UCSD-AML1 (cell line): ENCODE data around the gene HMGN1.
A peak's percentile ranks its signal among the peaks of the same experiment; 100 is the strongest.

ENCODE experiments used
- DNase-seq: peaks from one replicate; lab custom pipeline; 2025; ENCODE audit not compliant: unreplicated experiment; lab: John Stamatoyannopoulos, UW

The HMGN1 gene

GRCh38 chr21:39334611-39335010, 14.3 kb downstream of the HMGN1 start:
- no peak for DNase-seq

GRCh38 chr21:39332175-39332574, 16.7 kb downstream of the HMGN1 start:
- no peak for DNase-seq

GRCh38 chr21:39330001-39330400, 18.9 kb downstream of the HMGN1 start:
- no peak for DNase-seq

GRCh38 chr21:39327727-39328126, 21.2 kb downstream of the HMGN1 start:
- no peak for DNase-seq

- no peak for DNase-seq
Measured at GRCh38 chr21:39326607-39327307, 22.1 kb downstream of the HMGN1 start.

GRCh38 chr21:39325458-39325857, 23.4 kb downstream of the HMGN1 start:
- no peak for DNase-seq

GRCh38 chr21:39321424-39321823, 27.5 kb downstream of the HMGN1 start:
- DNase-seq, result no peak

- DNase-seq, result no peak
Measured at GRCh38 chr21:39319814-39320332, 29.0 kb downstream of the HMGN1 start.

GRCh38 chr21:39319251-39319756, 29.6 kb downstream of the HMGN1 start:
- DNase-seq, result no peak

- DNase-seq, result no peak
Measured at GRCh38 chr21:39318091-39318959, 30.6 kb downstream of the HMGN1 start.

GRCh38 chr21:39317134-39318090, 31.5 kb downstream of the HMGN1 start:
- no peak for DNase-seq

- DNase-seq, result no peak
Measured at GRCh38 chr21:39316729-39317128, 32.2 kb downstream of the HMGN1 start.

GRCh38 chr21:39315603-39316445, 33.1 kb downstream of the HMGN1 start:
- no peak for DNase-seq

- peak; percentile 73 for DNase-seq
Measured at GRCh38 chr21:39314143-39315027, 34.5 kb downstream of the HMGN1 start.

- DNase-seq, result peak; percentile 91
Measured at GRCh38 chr21:39313571-39314142, 35.2 kb downstream of the HMGN1 start, which contains the start of gene BRWD1. BRWD1 (minus strand) TSS chr21:39313632; CDS start chr21:39313491, 141 bp downstream.

GRCh38 chr21:39313042-39313570, 35.8 kb downstream of the HMGN1 start:
- DNase-seq, result no peak

- peak; percentile 92 for DNase-seq
Measured at GRCh38 chr21:39312112-39313041, 36.5 kb downstream of the HMGN1 start.
